Measurements from ENCODE around the gene SDK1. TPM values are rescaled to one million over a fixed set of nuclear protein-coding genes. Genes with fewer than 3 reads are reported as not detected.

Gene SDK1
- total RNA-seq, 1 experiment from 2014 or later, result 9.3 TPM

DNA sequence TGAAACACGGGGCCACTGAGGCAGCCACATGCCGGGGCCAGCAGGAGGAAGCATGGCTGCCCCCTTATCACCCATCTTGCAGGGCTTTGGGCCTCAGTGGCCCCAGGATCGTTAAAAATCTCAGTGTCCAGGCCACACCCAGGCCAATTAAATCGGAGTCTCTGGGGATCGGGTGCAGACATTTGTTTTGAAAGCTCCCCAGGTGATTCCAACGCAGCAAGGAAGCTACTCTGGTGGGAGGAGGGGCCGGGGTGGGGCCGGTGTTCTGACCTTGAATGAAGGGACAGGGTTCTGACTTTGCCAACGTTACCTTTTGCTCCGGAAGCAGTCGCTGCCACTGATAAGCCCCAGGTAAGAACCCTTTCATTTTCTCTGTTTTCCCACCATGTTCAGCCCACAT is 968.7 kb downstream of the SDK1 start (continued):
- TF ChIP-seq, protein P1, sequence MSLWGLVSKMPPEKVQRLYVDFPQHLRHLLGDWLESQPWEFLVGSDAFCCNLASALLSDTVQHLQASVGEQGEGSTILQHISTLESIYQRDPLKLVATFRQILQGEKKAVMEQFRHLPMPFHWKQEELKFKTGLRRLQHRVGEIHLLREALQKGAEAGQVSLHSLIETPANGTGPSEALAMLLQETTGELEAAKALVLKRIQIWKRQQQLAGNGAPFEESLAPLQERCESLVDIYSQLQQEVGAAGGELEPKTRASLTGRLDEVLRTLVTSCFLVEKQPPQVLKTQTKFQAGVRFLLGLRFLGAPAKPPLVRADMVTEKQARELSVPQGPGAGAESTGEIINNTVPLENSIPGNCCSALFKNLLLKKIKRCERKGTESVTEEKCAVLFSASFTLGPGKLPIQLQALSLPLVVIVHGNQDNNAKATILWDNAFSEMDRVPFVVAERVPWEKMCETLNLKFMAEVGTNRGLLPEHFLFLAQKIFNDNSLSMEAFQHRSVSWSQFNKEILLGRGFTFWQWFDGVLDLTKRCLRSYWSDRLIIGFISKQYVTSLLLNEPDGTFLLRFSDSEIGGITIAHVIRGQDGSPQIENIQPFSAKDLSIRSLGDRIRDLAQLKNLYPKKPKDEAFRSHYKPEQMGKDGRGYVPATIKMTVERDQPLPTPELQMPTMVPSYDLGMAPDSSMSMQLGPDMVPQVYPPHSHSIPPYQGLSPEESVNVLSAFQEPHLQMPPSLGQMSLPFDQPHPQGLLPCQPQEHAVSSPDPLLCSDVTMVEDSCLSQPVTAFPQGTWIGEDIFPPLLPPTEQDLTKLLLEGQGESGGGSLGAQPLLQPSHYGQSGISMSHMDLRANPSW (CRISPR knock-in tag; conservative IDR thresholded peaks at IDR 0.05; ENCODE audit: low read depth), result no peak
- TF ChIP-seq GABPB1 (CRISPR knock-in tag; IDR thresholded peaks at IDR 0.05) (no peak), SMAD4 (CRISPR knock-in tag; IDR thresholded peaks at IDR 0.05) (no peak), ETV6 (CRISPR knock-in tag; IDR thresholded peaks at IDR 0.05) (no peak), ZNF232 (CRISPR knock-in tag; IDR thresholded peaks at IDR 0.05) (no peak), FOXJ3 (CRISPR knock-in tag; IDR thresholded peaks at IDR 0.05; ENCODE audit: borderline replicate concordance) (no peak)
- TF ChIP-seq, protein P2, sequence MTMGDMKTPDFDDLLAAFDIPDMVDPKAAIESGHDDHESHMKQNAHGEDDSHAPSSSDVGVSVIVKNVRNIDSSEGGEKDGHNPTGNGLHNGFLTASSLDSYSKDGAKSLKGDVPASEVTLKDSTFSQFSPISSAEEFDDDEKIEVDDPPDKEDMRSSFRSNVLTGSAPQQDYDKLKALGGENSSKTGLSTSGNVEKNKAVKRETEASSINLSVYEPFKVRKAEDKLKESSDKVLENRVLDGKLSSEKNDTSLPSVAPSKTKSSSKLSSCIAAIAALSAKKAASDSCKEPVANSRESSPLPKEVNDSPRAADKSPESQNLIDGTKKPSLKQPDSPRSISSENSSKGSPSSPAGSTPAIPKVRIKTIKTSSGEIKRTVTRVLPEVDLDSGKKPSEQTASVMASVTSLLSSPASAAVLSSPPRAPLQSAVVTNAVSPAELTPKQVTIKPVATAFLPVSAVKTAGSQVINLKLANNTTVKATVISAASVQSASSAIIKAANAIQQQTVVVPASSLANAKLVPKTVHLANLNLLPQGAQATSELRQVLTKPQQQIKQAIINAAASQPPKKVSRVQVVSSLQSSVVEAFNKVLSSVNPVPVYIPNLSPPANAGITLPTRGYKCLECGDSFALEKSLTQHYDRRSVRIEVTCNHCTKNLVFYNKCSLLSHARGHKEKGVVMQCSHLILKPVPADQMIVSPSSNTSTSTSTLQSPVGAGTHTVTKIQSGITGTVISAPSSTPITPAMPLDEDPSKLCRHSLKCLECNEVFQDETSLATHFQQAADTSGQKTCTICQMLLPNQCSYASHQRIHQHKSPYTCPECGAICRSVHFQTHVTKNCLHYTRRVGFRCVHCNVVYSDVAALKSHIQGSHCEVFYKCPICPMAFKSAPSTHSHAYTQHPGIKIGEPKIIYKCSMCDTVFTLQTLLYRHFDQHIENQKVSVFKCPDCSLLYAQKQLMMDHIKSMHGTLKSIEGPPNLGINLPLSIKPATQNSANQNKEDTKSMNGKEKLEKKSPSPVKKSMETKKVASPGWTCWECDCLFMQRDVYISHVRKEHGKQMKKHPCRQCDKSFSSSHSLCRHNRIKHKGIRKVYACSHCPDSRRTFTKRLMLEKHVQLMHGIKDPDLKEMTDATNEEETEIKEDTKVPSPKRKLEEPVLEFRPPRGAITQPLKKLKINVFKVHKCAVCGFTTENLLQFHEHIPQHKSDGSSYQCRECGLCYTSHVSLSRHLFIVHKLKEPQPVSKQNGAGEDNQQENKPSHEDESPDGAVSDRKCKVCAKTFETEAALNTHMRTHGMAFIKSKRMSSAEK (CRISPR knock-in tag; IDR thresholded peaks at IDR 0.05; ENCODE audit: borderline replicate concordance), result no peak
- TF ChIP-seq, protein P3, sequence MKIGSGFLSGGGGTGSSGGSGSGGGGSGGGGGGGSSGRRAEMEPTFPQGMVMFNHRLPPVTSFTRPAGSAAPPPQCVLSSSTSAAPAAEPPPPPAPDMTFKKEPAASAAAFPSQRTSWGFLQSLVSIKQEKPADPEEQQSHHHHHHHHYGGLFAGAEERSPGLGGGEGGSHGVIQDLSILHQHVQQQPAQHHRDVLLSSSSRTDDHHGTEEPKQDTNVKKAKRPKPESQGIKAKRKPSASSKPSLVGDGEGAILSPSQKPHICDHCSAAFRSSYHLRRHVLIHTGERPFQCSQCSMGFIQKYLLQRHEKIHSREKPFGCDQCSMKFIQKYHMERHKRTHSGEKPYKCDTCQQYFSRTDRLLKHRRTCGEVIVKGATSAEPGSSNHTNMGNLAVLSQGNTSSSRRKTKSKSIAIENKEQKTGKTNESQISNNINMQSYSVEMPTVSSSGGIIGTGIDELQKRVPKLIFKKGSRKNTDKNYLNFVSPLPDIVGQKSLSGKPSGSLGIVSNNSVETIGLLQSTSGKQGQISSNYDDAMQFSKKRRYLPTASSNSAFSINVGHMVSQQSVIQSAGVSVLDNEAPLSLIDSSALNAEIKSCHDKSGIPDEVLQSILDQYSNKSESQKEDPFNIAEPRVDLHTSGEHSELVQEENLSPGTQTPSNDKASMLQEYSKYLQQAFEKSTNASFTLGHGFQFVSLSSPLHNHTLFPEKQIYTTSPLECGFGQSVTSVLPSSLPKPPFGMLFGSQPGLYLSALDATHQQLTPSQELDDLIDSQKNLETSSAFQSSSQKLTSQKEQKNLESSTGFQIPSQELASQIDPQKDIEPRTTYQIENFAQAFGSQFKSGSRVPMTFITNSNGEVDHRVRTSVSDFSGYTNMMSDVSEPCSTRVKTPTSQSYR (CRISPR knock-in tag; IDR thresholded peaks at IDR 0.05), result no peak
- TF ChIP-seq, protein P4, sequence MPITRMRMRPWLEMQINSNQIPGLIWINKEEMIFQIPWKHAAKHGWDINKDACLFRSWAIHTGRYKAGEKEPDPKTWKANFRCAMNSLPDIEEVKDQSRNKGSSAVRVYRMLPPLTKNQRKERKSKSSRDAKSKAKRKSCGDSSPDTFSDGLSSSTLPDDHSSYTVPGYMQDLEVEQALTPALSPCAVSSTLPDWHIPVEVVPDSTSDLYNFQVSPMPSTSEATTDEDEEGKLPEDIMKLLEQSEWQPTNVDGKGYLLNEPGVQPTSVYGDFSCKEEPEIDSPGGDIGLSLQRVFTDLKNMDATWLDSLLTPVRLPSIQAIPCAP (CRISPR knock-in tag; IDR thresholded peaks at IDR 0.05), result no peak
- TF ChIP-seq, protein P5, sequence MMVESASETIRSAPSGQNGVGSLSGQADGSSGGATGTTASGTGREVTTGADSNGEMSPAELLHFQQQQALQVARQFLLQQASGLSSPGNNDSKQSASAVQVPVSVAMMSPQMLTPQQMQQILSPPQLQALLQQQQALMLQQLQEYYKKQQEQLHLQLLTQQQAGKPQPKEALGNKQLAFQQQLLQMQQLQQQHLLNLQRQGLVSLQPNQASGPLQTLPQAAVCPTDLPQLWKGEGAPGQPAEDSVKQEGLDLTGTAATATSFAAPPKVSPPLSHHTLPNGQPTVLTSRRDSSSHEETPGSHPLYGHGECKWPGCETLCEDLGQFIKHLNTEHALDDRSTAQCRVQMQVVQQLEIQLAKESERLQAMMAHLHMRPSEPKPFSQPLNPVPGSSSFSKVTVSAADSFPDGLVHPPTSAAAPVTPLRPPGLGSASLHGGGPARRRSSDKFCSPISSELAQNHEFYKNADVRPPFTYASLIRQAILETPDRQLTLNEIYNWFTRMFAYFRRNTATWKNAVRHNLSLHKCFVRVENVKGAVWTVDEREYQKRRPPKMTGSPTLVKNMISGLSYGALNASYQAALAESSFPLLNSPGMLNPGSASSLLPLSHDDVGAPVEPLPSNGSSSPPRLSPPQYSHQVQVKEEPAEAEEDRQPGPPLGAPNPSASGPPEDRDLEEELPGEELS (CRISPR knock-in tag; IDR thresholded peaks at IDR 0.05), result no peak
- TF ChIP-seq, protein P6, sequence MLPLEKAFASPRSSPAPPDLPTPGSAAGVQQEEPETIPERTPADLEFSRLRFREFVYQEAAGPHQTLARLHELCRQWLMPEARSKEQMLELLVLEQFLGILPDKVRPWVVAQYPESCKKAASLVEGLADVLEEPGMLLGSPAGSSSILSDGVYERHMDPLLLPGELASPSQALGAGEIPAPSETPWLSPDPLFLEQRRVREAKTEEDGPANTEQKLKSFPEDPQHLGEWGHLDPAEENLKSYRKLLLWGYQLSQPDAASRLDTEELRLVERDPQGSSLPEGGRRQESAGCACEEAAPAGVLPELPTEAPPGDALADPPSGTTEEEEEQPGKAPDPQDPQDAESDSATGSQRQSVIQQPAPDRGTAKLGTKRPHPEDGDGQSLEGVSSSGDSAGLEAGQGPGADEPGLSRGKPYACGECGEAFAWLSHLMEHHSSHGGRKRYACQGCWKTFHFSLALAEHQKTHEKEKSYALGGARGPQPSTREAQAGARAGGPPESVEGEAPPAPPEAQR (CRISPR knock-in tag; IDR thresholded peaks at IDR 0.05), result no peak

DNA sequence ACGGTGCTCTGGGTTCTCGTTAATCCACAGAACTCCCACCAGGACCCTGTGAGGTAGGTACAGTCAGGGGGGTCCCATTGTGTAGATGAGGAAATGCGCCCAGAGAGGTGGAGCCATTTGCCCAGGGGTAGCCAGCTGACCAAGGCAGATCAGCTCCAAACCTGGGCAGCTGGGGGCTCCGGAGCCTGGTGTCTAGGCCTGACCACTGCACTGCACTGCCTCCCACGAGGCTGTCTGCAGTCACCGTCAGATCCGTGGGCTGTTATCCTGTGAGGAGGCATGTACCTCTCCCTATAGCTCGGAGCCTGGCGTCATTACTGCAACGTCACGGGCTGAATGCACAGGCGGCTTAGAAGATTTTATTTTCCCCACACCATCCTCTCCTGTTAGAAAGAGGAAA is 969.2 kb downstream of the SDK1 start:
- Mint-ChIP-seq H3K36me3 (peaks cover 4% of the 10 kb centered on the region), H3K4me1 (peaks cover 10% of the 10 kb centered on the region; the same call in 1 of the 2 replicates), H3K9me3 (peaks cover 12% of the 10 kb centered on the region), H3K27ac (no peak overlapping the region), H3K27me3 (ENCODE audit: low read depth) (no peaks in the 10 kb centered on the region), H3K4me3 (no peak overlapping the region)
- ATAC-seq (no peak), DNase-seq (ENCODE audit: low spot score) (no peak)
- ChIA-PET CTCF (interaction anchor here (0.5 kb wide), 1 partner anchor 52 kb away, joined by 3 read pairs; no protein-coding TSS in a partner anchor), POLR2A (no interaction called here)
- TF ChIP-seq, protein P7, sequence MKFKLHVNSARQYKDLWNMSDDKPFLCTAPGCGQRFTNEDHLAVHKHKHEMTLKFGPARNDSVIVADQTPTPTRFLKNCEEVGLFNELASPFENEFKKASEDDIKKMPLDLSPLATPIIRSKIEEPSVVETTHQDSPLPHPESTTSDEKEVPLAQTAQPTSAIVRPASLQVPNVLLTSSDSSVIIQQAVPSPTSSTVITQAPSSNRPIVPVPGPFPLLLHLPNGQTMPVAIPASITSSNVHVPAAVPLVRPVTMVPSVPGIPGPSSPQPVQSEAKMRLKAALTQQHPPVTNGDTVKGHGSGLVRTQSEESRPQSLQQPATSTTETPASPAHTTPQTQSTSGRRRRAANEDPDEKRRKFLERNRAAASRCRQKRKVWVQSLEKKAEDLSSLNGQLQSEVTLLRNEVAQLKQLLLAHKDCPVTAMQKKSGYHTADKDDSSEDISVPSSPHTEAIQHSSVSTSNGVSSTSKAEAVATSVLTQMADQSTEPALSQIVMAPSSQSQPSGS (CRISPR knock-in tag; IDR thresholded peaks at IDR 0.05; ENCODE audit: borderline replicate concordance, low read depth), result no peak
- TF ChIP-seq ZNF423 (CRISPR knock-in tag; IDR thresholded peaks at IDR 0.05) (no peak), ESRRA (CRISPR knock-in tag; IDR thresholded peaks at IDR 0.05; ENCODE audit: borderline replicate concordance) (no peak), SP1 (CRISPR knock-in tag; conservative IDR thresholded peaks at IDR 0.05) (no peak)
- TF ChIP-seq, protein P8, sequence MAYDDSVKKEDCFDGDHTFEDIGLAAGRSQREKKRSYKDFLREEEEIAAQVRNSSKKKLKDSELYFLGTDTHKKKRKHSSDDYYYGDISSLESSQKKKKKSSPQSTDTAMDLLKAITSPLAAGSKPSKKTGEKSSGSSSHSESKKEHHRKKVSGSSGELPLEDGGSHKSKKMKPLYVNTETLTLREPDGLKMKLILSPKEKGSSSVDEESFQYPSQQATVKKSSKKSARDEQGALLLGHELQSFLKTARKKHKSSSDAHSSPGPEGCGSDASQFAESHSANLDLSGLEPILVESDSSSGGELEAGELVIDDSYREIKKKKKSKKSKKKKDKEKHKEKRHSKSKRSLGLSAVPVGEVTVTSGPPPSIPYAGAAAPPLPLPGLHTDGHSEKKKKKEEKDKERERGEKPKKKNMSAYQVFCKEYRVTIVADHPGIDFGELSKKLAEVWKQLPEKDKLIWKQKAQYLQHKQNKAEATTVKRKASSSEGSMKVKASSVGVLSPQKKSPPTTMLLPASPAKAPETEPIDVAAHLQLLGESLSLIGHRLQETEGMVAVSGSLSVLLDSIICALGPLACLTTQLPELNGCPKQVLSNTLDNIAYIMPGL (CRISPR knock-in tag; IDR thresholded peaks at IDR 0.05), result no peak
- TF ChIP-seq, protein P9, sequence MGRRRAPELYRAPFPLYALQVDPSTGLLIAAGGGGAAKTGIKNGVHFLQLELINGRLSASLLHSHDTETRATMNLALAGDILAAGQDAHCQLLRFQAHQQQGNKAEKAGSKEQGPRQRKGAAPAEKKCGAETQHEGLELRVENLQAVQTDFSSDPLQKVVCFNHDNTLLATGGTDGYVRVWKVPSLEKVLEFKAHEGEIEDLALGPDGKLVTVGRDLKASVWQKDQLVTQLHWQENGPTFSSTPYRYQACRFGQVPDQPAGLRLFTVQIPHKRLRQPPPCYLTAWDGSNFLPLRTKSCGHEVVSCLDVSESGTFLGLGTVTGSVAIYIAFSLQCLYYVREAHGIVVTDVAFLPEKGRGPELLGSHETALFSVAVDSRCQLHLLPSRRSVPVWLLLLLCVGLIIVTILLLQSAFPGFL (CRISPR knock-in tag; IDR thresholded peaks at IDR 0.05; ENCODE audit: borderline replicate concordance), result no peak

Data from WTC11 (cell line).